ENCODE results near the gene RRP1B. TPM values are rescaled to one million over a fixed set of nuclear protein-coding genes. Genes with fewer than 3 reads are reported as not detected.

RRP1B gene
- total RNA-seq, 4 donors from 2014 or later: 12.5 to 24.7 (median 18.9) TPM

DNA sequence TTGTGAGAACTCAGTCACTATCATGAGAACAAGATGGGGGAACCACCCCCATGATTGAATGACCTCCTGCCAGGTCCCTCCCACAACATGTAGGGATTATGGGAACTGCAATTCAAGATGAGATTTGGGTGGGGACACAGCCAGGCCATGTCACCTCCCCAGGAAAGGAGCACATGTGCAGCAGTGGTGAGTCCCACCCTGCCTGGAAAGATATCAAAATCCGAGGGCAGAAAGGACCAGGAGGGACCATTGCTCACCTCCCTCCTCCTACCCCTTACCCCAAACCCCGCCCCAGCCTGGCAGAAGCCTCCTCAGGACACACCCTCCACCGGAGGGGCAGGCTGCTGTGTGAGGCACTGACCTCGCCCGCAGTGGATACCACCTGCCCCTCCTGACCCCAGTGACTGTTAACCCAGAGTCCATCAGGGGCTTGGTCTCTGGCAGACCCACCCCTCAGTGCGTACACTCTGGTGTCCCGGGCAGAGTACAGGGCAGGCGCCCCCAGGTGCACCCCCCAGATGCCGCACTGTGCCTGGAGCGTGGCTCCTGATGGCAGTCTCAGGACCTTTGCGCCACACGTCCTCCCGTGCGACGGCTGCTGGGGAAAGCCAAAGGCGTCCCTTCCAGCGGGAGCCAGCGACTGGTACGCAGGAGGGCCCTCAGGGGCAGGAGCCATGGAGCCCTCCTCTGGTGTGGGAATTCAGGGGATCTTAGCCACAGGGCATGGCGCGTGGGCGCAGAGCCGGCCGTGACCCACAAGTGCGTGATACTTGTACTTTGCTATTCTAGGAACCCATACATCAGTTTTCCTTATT is 80.5 kb downstream of the RRP1B start:
- no peaks in the 10 kb centered on the region for H3K9me3 ChIP-seq
- H3K4me3 ChIP-seq: no peak overlapping the region
- no peaks in the 10 kb centered on the region for H3K27me3 ChIP-seq
- TF ChIP-seq, protein P1, sequence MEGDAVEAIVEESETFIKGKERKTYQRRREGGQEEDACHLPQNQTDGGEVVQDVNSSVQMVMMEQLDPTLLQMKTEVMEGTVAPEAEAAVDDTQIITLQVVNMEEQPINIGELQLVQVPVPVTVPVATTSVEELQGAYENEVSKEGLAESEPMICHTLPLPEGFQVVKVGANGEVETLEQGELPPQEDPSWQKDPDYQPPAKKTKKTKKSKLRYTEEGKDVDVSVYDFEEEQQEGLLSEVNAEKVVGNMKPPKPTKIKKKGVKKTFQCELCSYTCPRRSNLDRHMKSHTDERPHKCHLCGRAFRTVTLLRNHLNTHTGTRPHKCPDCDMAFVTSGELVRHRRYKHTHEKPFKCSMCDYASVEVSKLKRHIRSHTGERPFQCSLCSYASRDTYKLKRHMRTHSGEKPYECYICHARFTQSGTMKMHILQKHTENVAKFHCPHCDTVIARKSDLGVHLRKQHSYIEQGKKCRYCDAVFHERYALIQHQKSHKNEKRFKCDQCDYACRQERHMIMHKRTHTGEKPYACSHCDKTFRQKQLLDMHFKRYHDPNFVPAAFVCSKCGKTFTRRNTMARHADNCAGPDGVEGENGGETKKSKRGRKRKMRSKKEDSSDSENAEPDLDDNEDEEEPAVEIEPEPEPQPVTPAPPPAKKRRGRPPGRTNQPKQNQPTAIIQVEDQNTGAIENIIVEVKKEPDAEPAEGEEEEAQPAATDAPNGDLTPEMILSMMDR (IDR thresholded peaks at IDR 0.05 in 4 of 5, conservative IDR thresholded peaks at IDR 0.05 in 1 of 5): no peak
- no peak for TF ChIP-seq POLR2A (IDR thresholded peaks at IDR 0.05)
- DNase-seq (no peak), ATAC-seq (no peak)
- in situ Hi-C loops (cut with MboI; ENCODE audit: low sequenced_read_pairs in 4 of 4): no loop called here
- intact Hi-C loops (cut with DNase I; ENCODE audit: low total_unique reads): no loop called here
- no peak overlapping the region for H3K27ac ChIP-seq
- H3K36me3 ChIP-seq: peaks cover 0 to 11% of the 10 kb centered on the region in 2 donors
- H3K4me1 ChIP-seq: no peaks in the 10 kb centered on the region

DNA sequence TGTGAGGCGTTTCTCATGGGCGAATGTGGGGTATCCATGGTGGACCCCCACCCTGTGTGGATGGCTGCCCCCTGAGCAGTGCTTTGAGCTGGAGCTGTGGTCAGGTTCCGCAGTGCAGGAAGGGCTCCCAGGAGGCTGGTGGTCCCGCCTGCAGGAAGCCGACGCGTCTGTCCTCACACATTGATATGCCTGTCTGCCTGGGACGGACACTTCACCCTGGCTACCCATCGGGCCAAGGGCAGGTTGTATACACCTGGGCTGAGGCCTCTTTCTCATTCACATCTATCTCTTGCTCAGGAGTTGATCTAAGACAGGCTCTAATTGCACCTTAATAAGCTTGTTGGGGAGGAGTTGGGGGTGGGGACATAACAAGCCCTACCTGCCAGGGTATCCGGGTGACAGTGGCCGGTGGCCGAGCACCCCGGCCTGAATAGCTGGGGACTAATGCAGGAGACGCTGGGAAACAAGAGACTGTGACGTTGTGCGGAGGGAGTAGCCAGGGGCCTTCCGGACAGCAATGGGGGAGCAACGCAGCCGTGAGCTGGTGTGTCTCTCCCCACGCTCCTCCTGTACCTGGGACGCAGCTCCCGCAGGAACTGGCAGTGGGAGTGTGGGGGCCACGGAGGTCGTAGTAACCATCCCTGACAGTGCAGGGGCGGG is 81.3 kb downstream of the RRP1B start:
- H3K9me3 ChIP-seq: no peaks in the 10 kb centered on the region
- peaks cover 0 to 16% of the 10 kb centered on the region in 2 donors for H3K36me3 ChIP-seq
- H3K4me1 ChIP-seq: no peaks in the 10 kb centered on the region
- no peak overlapping the region for H3K4me3 ChIP-seq
- no peaks in the 10 kb centered on the region for H3K27me3 ChIP-seq
- no peak for TF ChIP-seq POLR2A (IDR thresholded peaks at IDR 0.05)
- TF ChIP-seq, protein P1 (IDR thresholded peaks at IDR 0.05 in 4 of 5, conservative IDR thresholded peaks at IDR 0.05 in 1 of 5): no peak
- intact Hi-C loops (cut with DNase I; ENCODE audit: low total_unique reads): no loop called here
- in situ Hi-C loops (cut with MboI; ENCODE audit: low sequenced_read_pairs in 4 of 4): no loop called here
- H3K27ac ChIP-seq: peak overlapping the region in 1 of 4 donors; percentile 54
- DNase-seq: peak in 1 of 2 donors; percentile 39
- ATAC-seq: peak in 1 of 2 donors; percentile 71

- Histone ChIP-seq H3K4me1 (no peaks in the 10 kb centered on the region), H3K36me3 (peaks cover 0 to 25% of the 10 kb centered on the region in 2 donors), H3K27me3 (no peaks in the 10 kb centered on the region), H3K9me3 (no peaks in the 10 kb centered on the region), H3K4me3 (no peak overlapping the region), H3K27ac (no peak overlapping the region)
- intact Hi-C loops (cut with DNase I; ENCODE audit: low total_unique reads): no loop called here
- ATAC-seq (no peak), DNase-seq (no peak)
- no peak for TF ChIP-seq POLR2A (IDR thresholded peaks at IDR 0.05)
- TF ChIP-seq, protein P1 (IDR thresholded peaks at IDR 0.05 in 4 of 5, conservative IDR thresholded peaks at IDR 0.05 in 1 of 5): no peak
- in situ Hi-C loops (cut with MboI; ENCODE audit: low sequenced_read_pairs in 4 of 4): no loop called here
These were observed 82.2 kb downstream of the RRP1B start for GRCh38 chr21:43741423-43742096.

GRCh38 chr21:43743947-43744346 is 84.6 kb downstream of the RRP1B start:
- in situ Hi-C loops (cut with MboI; ENCODE audit: low sequenced_read_pairs in 4 of 4): no loop called here
- Histone ChIP-seq H3K27ac (no peak overlapping the region), H3K4me3 (no peak overlapping the region), H3K27me3 (no peaks in the 10 kb centered on the region), H3K36me3 (peaks cover 0 to 39% of the 10 kb centered on the region in 2 donors), H3K4me1 (no peaks in the 10 kb centered on the region), H3K9me3 (no peaks in the 10 kb centered on the region)
- no peak for DNase-seq
- ATAC-seq: no peak
- intact Hi-C loops (cut with DNase I; ENCODE audit: low total_unique reads): no loop called here
- no peak for TF ChIP-seq POLR2A (IDR thresholded peaks at IDR 0.05)

DNA sequence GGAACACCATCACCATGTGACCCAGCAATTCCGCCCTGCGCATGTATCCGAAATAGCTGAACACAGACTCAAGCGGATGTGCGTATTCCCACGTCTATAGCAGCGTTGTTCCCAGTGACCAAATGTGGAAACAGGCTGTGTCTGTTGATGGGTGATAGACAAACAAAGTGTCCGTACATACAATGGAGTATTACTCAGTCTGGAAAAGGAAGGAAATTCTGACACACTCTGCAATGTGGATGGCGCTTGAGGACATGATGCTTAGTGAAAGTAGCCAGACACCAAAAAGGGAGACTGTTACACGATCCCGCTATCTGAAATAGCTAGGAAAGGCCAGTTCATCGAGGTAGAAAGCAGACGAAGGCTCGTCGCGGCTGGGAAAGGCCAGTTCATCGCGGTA is 85.4 kb downstream of the RRP1B start:
- in situ Hi-C loops (cut with MboI; ENCODE audit: low sequenced_read_pairs in 4 of 4) (no loop called here), intact Hi-C loops (cut with DNase I; ENCODE audit: low total_unique reads) (no loop called here)
- Histone ChIP-seq H3K4me3 (no peak overlapping the region), H3K9me3 (no peaks in the 10 kb centered on the region), H3K4me1 (no peaks in the 10 kb centered on the region), H3K27me3 (no peaks in the 10 kb centered on the region), H3K36me3 (peaks cover 0 to 47% of the 10 kb centered on the region in 2 donors), H3K27ac (no peak overlapping the region)
- DNase-seq: no peak
- no peak for TF ChIP-seq POLR2A (IDR thresholded peaks at IDR 0.05)
- TF ChIP-seq, protein P1 (IDR thresholded peaks at IDR 0.05 in 4 of 5, conservative IDR thresholded peaks at IDR 0.05 in 1 of 5): no peak
- ATAC-seq: no peak

Data from gastrocnemius medialis (tissue), 4 donors.